GM23338 (cell line): ENCODE data around the gene PCDHGA4. TPM values are rescaled to one million over a fixed set of nuclear protein-coding genes. Genes with fewer than 3 reads are reported as not detected.
A peak's percentile ranks its signal among the peaks of the same experiment; 100 is the strongest.
"Not testable (repeated sequence)": the region's sequence is repeated elsewhere in the genome, so short reads cannot be mapped to it uniquely, and the experiment has no call there.

Source experiments
- ATAC-seq: fragments of 200-7000 bp; cut with Tn5 transposase; 3 replicates; pipeline ENCODE4 v1.9.1; 2020
- DNase-seq: peaks from one replicate; pipeline ENCODE4 v3.0.0-alpha.2; 2015; ENCODE audit warnings: low spot score
- H2AFZ ChIP-seq: fragments of 200-600 bp; sonication (generic); 2 replicates; pipeline ENCODE4 v1.8.0; 2016; ENCODE audit warnings: antibody characterized with exemption, mild to moderate bottlenecking, moderate library complexity
- H3F3A ChIP-seq: fragments of 200-600 bp; sonication (generic); replicated peaks from 2 replicates; pipeline ENCODE4 v1.8.0; 2017; ENCODE audit warnings: antibody characterized with exemption, mixed run types, low read depth
- H3K27ac ChIP-seq: fragments of 200-600 bp; sonication (generic); 2 replicates; pipeline ENCODE4 v1.6.1; 2016; ENCODE audit warnings: low read depth
- H3K27me3 ChIP-seq: fragments of 200-600 bp; sonication (generic); 2 replicates; pipeline ENCODE4 v1.8.0; 2016; ENCODE audit warnings: mild to moderate bottlenecking, mixed run types, moderate library complexity; ENCODE audit not compliant: insufficient read depth
- H3K36me3 ChIP-seq: fragments of 200-600 bp; sonication (generic); 2 replicates; pipeline ENCODE4 v1.8.0; 2016; ENCODE audit warnings: mild to moderate bottlenecking; ENCODE audit not compliant: insufficient read depth
- H3K4me1 ChIP-seq: fragments of 200-600 bp; sonication (generic); 2 replicates; pipeline ENCODE4 v1.8.0; 2016; ENCODE audit warnings: mild to moderate bottlenecking, moderate library complexity; ENCODE audit not compliant: insufficient read depth
- H3K4me2 ChIP-seq: fragments of 200-600 bp; sonication (generic); 2 replicates; pipeline ENCODE4 v1.7.1; 2017; ENCODE audit warnings: mixed run types
- H3K4me3 ChIP-seq: fragments of 200-600 bp; sonication (generic); 2 replicates; pipeline ENCODE4 v1.6.1; 2016; ENCODE audit warnings: mixed run types
- H3K79me2 ChIP-seq: fragments of 200-600 bp; sonication (generic); replicated peaks from 2 replicates; pipeline ENCODE4 v1.8.0; 2017; ENCODE audit warnings: mild to moderate bottlenecking; ENCODE audit not compliant: insufficient read depth
- H3K9me2 ChIP-seq: fragments of 200-600 bp; sonication (generic); 2 replicates; pipeline ENCODE4 v1.8.0; 2017; ENCODE audit not compliant: insufficient read depth
- H4K20me1 ChIP-seq: fragments of 200-600 bp; sonication (generic); replicated peaks from 2 replicates; pipeline ENCODE4 v1.8.0; 2017; ENCODE audit warnings: mild to moderate bottlenecking; ENCODE audit not compliant: insufficient read depth
- H3K27ac Mint-ChIP-seq: 2 replicates; pipeline ENCODE4 v1.8.0; 2020; ENCODE audit warnings: inconsistent platforms, mild to moderate bottlenecking, moderate library complexity, mixed read lengths
- H3K27me3 Mint-ChIP-seq: 3 replicates; pipeline ENCODE4 v1.8.0; 2022; ENCODE audit warnings: low read depth, mild to moderate bottlenecking, moderate library complexity, mixed read lengths, inconsistent platforms; ENCODE audit not compliant: insufficient read depth, poor library complexity
- H3K36me3 Mint-ChIP-seq: 3 replicates; pipeline ENCODE4 v1.8.0; 2021; ENCODE audit warnings: low read depth, mild to moderate bottlenecking, inconsistent platforms, moderate library complexity, mixed read lengths
- H3K4me1 Mint-ChIP-seq: 3 replicates; pipeline ENCODE4 v1.8.0; 2020; ENCODE audit warnings: mild to moderate bottlenecking, inconsistent platforms, mixed read lengths
- H3K4me3 Mint-ChIP-seq: 3 replicates; pipeline ENCODE4 v1.8.0; 2021; ENCODE audit warnings: moderate library complexity, mild to moderate bottlenecking, inconsistent platforms, mixed read lengths
- H3K9me3 Mint-ChIP-seq: 3 replicates; pipeline ENCODE4 v1.8.0; 2020; ENCODE audit warnings: moderate library complexity, mild to moderate bottlenecking, inconsistent platforms, mixed read lengths
- EZH2 ChIP-seq: fragments of 200-600 bp; sonication (generic); IDR thresholded peaks from one replicate; pipeline ENCODE4 v1.8.0; 2017; ENCODE audit warnings: antibody characterized with exemption, mild to moderate bottlenecking, low read depth; ENCODE audit not compliant: unreplicated experiment
- JUNB ChIP-seq: IDR thresholded peaks from one replicate; pipeline ENCODE4 v1.6.1; 2016; ENCODE audit warnings: antibody characterized with exemption; ENCODE audit not compliant: unreplicated experiment
- STAT1 ChIP-seq: IDR thresholded peaks from one replicate; pipeline ENCODE4 v1.6.1; 2016; ENCODE audit warnings: antibody characterized with exemption; ENCODE audit not compliant: unreplicated experiment
- ZNF114 ChIP-seq: fragments of 250-450 bp; sonication (Bioruptor Pico); IDR thresholded peaks from 2 replicates; pipeline ENCODE4 v1.5.0; 2020; ENCODE audit warnings: mild to moderate bottlenecking, moderate library complexity
- ZNF331 ChIP-seq: fragments of 250-450 bp; sonication (Bioruptor Pico); IDR thresholded peaks from 2 replicates; pipeline ENCODE4 v1.5.0; 2020; ENCODE audit warnings: low read depth, mild to moderate bottlenecking, moderate library complexity
- ZNF462 ChIP-seq: fragments of 250-450 bp; sonication (Bioruptor Pico); IDR thresholded peaks from 2 replicates; pipeline ENCODE4 v1.5.0; 2020; ENCODE audit warnings: mild to moderate bottlenecking, moderate library complexity
- polyA plus RNA-seq: library from polyadenylated mRNA; unstranded; fragments of >200 nt; fragmentation: Nextera tagmentation; extraction: Ambion mirVana; gene quantifications from 2 replicates; pipeline ENCODE4 v1.2.1, GENCODE V29; 2016
- total RNA-seq: library from RNA; depleted of rRNA; stranded (reverse); fragments of >200 nt; shearing (Covaris generic); gene quantifications from 2 replicates; pipeline ENCODE4 v1.2.3, GENCODE V29; 2014
- TF ChIP-seq, protein P1 (sequence below), 2 experiments: fragments of 200-600 bp in 1 of 2; sonication (generic) in 1 of 2; conservative IDR thresholded peaks; 2 replicates each; pipeline versions ENCODE4 v1.5.1 to v1.6.1; 2016 to 2017; ENCODE audit warnings: antibody characterized with exemption in 2 of 2, low read depth in 2 of 2, mild to moderate bottlenecking in 2 of 2, moderate library complexity in 1 of 2

The PCDHGA4 gene
- total and polyA plus RNA-seq, 2 experiments from 2014 or later: 0.99 to 7.2 TPM

DNA sequence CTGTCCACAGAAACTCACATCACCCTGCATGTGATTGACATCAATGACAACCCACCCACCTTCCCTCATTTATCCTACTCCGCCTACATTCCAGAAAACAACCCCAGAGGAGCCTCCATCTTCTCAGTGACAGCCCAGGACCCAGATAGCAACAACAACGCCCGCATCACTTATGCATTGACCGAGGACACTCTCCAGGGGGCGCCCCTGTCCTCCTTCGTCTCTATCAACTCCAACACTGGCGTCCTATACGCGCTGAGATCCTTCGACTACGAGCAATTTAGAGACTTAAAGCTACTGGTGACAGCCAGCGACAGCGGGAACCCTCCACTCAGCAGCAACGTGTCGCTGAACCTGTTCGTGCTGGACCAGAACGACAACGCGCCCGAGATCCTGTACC lies 9.5 kb upstream of the PCDHGA4 start:
- Histone ChIP-seq H4K20me1 (no peaks in the 10 kb centered on the region), H3K4me2 (no peak overlapping the region), H2AFZ (no peak overlapping the region), H3K79me2 (no peaks in the 10 kb centered on the region), H3F3A (no peaks in the 10 kb centered on the region), H3K27me3 (no peaks in the 10 kb centered on the region), H3K4me1 (no peaks in the 10 kb centered on the region), H3K9me2 (no peaks in the 10 kb centered on the region), H3K27ac (no peak overlapping the region), H3K4me3 (no peak overlapping the region), H3K36me3 (no peaks in the 10 kb centered on the region)
- Mint-ChIP-seq H3K4me1 (peaks cover 2% of the 10 kb centered on the region; the same call in 2 of the 3 replicates), H3K27me3 (peaks cover 7% of the 10 kb centered on the region), H3K4me3 (no peak overlapping the region; the same call in 2 of the 3 replicates), H3K9me3 (peaks cover 64% of the 10 kb centered on the region), H3K36me3 (peaks cover 36% of the 10 kb centered on the region), H3K27ac (no peak overlapping the region)
- TF ChIP-seq, protein P1, sequence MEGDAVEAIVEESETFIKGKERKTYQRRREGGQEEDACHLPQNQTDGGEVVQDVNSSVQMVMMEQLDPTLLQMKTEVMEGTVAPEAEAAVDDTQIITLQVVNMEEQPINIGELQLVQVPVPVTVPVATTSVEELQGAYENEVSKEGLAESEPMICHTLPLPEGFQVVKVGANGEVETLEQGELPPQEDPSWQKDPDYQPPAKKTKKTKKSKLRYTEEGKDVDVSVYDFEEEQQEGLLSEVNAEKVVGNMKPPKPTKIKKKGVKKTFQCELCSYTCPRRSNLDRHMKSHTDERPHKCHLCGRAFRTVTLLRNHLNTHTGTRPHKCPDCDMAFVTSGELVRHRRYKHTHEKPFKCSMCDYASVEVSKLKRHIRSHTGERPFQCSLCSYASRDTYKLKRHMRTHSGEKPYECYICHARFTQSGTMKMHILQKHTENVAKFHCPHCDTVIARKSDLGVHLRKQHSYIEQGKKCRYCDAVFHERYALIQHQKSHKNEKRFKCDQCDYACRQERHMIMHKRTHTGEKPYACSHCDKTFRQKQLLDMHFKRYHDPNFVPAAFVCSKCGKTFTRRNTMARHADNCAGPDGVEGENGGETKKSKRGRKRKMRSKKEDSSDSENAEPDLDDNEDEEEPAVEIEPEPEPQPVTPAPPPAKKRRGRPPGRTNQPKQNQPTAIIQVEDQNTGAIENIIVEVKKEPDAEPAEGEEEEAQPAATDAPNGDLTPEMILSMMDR (conservative IDR thresholded peaks at IDR 0.05; ENCODE audit: low read depth in 2 of 2): peak; percentile 28 to 46; a peak in 2 of 4 replicates
- TF ChIP-seq EZH2 (no peak), STAT1 (no peak), JUNB (no peak), ZNF114 (CRISPR knock-in tag) (no peak), ZNF462 (CRISPR knock-in tag) (no peak), ZNF331 (CRISPR knock-in tag) (no peak)
- DNase-seq (no peak), ATAC-seq (no peak)

DNA sequence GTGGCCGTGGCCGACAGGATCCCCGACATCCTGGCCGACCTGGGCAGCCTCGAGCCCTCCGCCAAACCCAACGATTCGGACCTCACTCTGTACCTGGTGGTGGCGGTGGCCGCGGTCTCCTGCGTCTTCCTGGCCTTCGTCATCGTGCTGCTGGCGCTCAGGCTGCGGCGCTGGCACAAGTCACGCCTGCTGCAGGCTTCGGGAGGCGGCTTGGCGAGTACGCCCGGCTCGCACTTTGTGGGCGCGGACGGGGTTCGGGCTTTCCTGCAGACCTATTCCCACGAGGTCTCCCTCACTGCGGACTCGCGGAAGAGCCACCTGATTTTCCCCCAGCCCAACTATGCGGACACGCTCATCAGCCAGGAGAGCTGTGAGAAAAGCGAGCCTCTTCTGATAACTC lies 8.8 kb upstream of the PCDHGA4 start:
- not testable (repeated sequence) for H3K4me3 Mint-ChIP-seq, H3K27ac Mint-ChIP-seq, H3K79me2 ChIP-seq, H3K4me2 ChIP-seq, H3K4me3 ChIP-seq, H3K4me1 Mint-ChIP-seq, H3K9me2 ChIP-seq, ATAC-seq, H3K27me3 ChIP-seq, H4K20me1 ChIP-seq, H3K27ac ChIP-seq, H3K27me3 Mint-ChIP-seq, H3K4me1 ChIP-seq, H2AFZ ChIP-seq, DNase-seq, H3F3A ChIP-seq, H3K36me3 ChIP-seq
- peaks cover 66% of the 10 kb centered on the region for H3K9me3 Mint-ChIP-seq
- H3K36me3 Mint-ChIP-seq: peaks cover 42% of the 10 kb centered on the region
